Neuron (in vitro differentiated cells): ENCODE data around the gene RNF141.

Experiments used
- H2AFZ ChIP-seq: one replicate; pipeline ENCODE4 v1.6.1; 2013; ENCODE audit warnings: low read depth, mild to moderate bottlenecking, inconsistent platforms, low read length, moderate library complexity
- H3K27me3 ChIP-seq: one replicate; pipeline ENCODE4 v1.6.1; 2013; ENCODE audit warnings: low read length; ENCODE audit not compliant: insufficient read depth
- H3K36me3 ChIP-seq: one replicate; pipeline ENCODE4 v1.6.1; 2013; ENCODE audit warnings: low read length; ENCODE audit not compliant: insufficient read depth
- H3K4me1 ChIP-seq: one replicate; pipeline ENCODE4 v1.6.1; 2013; ENCODE audit warnings: low read length; ENCODE audit not compliant: insufficient read depth
- H3K4me3 ChIP-seq: 2 replicates; pipeline ENCODE4 v1.5.1; 2013; ENCODE audit warnings: mild to moderate bottlenecking, low read length, moderate library complexity
- H3K9me3 ChIP-seq: one replicate; pipeline ENCODE4 v1.6.1; 2013; ENCODE audit warnings: low read length

Gene RNF141

GRCh38 chr11:10486161-10486840, 54.7 kb downstream of the RNF141 start:
- Histone ChIP-seq H3K9me3 (no peaks in the 10 kb centered on the region), H3K4me3 (no peak overlapping the region), H3K4me1 (peaks cover 11% of the 10 kb centered on the region), H2AFZ (no peak overlapping the region), H3K27me3 (no peaks in the 10 kb centered on the region), H3K36me3 (no peaks in the 10 kb centered on the region)

DNA sequence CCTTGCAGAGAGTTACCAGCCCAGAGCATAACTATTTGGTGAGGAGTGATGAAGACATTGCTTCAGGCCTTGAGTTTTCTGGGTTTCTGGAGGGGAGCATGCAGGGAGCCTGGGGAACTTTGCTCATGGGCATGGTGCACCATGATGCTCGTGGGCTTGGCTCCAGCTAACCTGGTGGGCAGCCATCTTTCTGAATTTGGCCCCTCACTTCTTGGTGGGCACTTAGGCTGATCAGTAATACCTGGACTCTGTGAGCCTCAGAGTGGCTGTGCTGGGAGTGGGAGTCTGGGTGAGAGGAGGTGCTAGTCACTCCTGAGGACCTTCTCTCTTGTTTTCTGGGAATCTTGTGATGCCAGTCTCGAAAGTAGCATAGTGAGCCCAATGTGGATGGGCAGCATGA, 55.3 kb downstream of the RNF141 start:
- Histone ChIP-seq H2AFZ (no peak overlapping the region), H3K27me3 (no peaks in the 10 kb centered on the region), H3K4me3 (no peak overlapping the region), H3K9me3 (no peaks in the 10 kb centered on the region), H3K4me1 (peaks cover 5% of the 10 kb centered on the region), H3K36me3 (no peaks in the 10 kb centered on the region)

GRCh38 chr11:10484461-10485180, 56.4 kb downstream of the RNF141 start:
- no peaks in the 10 kb centered on the region for H3K9me3 ChIP-seq
- no peaks in the 10 kb centered on the region for H3K27me3 ChIP-seq
- no peak overlapping the region for H3K4me3 ChIP-seq
- H3K36me3 ChIP-seq: no peaks in the 10 kb centered on the region
- no peak overlapping the region for H2AFZ ChIP-seq
- H3K4me1 ChIP-seq: no peaks in the 10 kb centered on the region

- Histone ChIP-seq H3K36me3 (no peaks in the 10 kb centered on the region), H3K27me3 (no peaks in the 10 kb centered on the region), H2AFZ (no peak overlapping the region), H3K4me3 (no peak overlapping the region), H3K4me1 (no peaks in the 10 kb centered on the region), H3K9me3 (no peaks in the 10 kb centered on the region)
Measured at GRCh38 chr11:10483584-10483983, 57.4 kb downstream of the RNF141 start.

DNA sequence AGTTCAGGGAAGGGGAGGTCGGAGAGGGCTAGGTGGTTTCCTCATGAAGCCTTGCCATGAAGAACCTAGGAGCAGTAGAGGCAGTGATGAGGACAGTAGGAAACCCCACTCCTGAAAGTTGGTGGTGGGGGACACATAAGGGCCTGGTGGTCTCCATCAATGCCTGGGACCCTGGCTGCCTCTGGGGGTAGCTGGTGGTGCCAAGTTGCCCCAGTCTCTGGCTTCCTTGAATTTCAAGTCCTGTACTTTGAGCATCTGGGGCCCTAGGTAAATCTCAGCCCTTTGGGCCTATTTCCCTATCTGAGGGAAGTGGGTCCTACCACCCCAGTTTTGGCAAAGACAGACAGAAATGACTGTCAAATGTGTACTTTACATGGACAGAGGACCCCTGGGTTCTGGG, 57.8 kb downstream of the RNF141 start:
- Histone ChIP-seq H3K4me3 (no peak overlapping the region), H3K9me3 (no peaks in the 10 kb centered on the region), H2AFZ (no peak overlapping the region), H3K36me3 (no peaks in the 10 kb centered on the region), H3K4me1 (no peaks in the 10 kb centered on the region), H3K27me3 (no peaks in the 10 kb centered on the region)

DNA sequence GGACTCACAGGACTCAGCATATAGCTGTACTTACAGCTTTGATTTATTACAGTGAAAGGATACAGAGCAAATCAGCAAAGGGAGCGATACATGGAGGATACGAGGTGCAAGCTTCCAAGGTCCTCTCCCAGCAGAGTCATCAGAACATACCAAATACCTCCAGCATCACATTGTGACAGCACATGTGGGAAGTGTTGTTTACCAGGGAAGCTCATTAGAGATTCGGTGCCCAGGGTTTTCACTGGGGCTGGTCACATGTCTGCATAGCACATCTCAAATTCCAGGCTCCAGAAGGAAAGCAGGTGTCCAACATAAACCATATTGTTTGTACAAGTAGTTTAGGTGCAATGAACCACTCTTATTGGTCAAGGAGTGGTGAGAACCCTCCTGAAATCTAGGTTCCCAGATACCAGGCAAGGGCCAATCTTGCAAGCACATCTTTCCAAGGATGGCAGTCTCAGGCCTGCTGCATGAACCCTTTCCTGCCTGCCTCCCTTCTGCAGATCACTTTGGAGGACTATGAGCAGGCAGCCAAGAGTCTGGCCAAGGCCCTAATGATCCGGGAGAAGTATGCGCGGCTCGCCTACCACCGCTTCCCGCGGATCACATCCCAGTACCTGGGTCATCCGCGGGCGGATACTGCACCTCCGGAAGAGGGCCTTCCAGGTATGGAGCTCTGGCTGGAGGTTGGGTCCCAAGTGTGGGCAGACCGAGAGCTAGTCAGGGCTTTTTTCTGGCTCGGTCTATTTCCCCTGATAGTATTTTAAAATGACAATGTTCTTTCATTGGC, 59.2 kb downstream of the RNF141 start:
- H2AFZ ChIP-seq: no peak overlapping the region
- H3K4me3 ChIP-seq: no peak overlapping the region
- no peaks in the 10 kb centered on the region for H3K9me3 ChIP-seq
- no peaks in the 10 kb centered on the region for H3K36me3 ChIP-seq
- no peaks in the 10 kb centered on the region for H3K4me1 ChIP-seq
- H3K27me3 ChIP-seq: no peaks in the 10 kb centered on the region

GRCh38 chr11:10480760-10481159, 60.2 kb downstream of the RNF141 start:
- Histone ChIP-seq H3K9me3 (no peaks in the 10 kb centered on the region), H3K4me1 (no peaks in the 10 kb centered on the region), H2AFZ (no peak overlapping the region), H3K4me3 (no peak overlapping the region), H3K36me3 (no peaks in the 10 kb centered on the region), H3K27me3 (no peaks in the 10 kb centered on the region)

GRCh38 chr11:10480026-10480425, 61.0 kb downstream of the RNF141 start:
- H3K9me3 ChIP-seq: no peaks in the 10 kb centered on the region
- H3K36me3 ChIP-seq: no peaks in the 10 kb centered on the region
- H3K4me3 ChIP-seq: no peak overlapping the region
- H2AFZ ChIP-seq: no peak overlapping the region
- H3K27me3 ChIP-seq: no peaks in the 10 kb centered on the region
- H3K4me1 ChIP-seq: no peaks in the 10 kb centered on the region

- H2AFZ ChIP-seq: no peak overlapping the region
- H3K27me3 ChIP-seq: no peaks in the 10 kb centered on the region
- no peaks in the 10 kb centered on the region for H3K4me1 ChIP-seq
- no peaks in the 10 kb centered on the region for H3K9me3 ChIP-seq
- H3K4me3 ChIP-seq: no peak overlapping the region
- H3K36me3 ChIP-seq: no peaks in the 10 kb centered on the region
Measured at GRCh38 chr11:10478574-10479550, 62.1 kb downstream of the RNF141 start.

DNA sequence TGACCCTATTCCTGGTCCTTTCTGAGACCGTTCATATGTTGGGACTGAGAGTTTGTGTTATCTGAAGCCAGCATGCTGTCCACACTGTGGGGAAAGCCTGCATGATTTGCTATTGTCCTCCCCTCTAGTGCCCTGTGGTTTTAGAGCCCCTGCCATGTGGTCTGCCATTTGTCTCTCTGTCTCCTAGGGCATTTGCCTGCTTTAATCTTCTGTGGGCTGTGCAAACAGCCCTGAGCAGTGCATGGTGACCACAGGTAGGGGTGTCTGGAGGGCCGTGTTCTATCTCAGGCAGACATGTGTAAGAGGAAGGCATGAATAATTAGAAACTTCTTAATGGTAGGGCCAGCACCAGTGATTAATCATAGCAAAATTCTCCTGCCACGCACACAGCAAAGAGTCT, 62.9 kb downstream of the RNF141 start:
- no peak overlapping the region for H2AFZ ChIP-seq
- no peaks in the 10 kb centered on the region for H3K9me3 ChIP-seq
- H3K27me3 ChIP-seq: no peaks in the 10 kb centered on the region
- H3K36me3 ChIP-seq: no peaks in the 10 kb centered on the region
- H3K4me3 ChIP-seq: no peak overlapping the region
- H3K4me1 ChIP-seq: no peaks in the 10 kb centered on the region

- H3K27me3 ChIP-seq: no peaks in the 10 kb centered on the region
- H3K36me3 ChIP-seq: no peaks in the 10 kb centered on the region
- H3K9me3 ChIP-seq: no peaks in the 10 kb centered on the region
- H3K4me1 ChIP-seq: no peaks in the 10 kb centered on the region
- no peak overlapping the region for H2AFZ ChIP-seq
- no peak overlapping the region for H3K4me3 ChIP-seq
Measured at GRCh38 chr11:10477690-10478046, 63.3 kb downstream of the RNF141 start.

DNA sequence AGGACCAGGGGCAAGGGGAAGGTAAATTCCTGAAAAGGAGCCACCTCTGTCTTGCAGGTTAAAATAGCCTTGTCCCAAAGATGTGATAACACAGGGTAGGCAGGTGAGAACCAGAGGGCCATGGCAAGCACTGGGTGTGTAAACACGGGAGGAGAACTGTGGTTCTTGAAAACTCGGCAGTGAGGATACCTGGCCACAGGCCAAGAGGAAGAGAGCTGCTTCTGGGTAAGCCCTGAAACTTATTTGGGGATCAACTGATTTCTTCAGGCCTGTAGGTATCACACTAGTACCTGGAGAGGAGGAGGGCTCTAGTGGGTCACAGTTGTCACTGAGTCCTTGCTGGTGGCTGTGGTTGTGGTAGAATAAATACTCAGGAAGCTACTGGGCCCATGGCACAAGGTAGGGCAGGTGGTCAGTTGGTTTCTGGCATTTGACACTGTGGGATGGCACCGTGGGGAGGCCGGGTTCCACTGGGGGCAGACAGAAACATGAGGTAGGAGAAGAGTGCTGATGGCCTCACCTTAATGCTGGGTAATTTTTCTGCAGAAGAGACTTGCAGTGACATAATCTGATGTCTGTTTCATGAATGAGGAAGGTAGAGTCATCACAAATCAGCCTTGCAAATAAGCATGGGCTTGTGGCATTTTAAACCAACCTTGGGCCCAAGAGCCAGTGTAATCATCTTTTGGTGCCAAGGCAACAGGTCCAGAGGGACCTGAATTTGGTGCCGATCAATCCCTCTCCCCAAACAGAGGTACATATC, 63.9 kb downstream of the RNF141 start:
- no peak overlapping the region for H3K4me3 ChIP-seq

More for the DNA sequence above, 63.9 kb downstream of the RNF141 start:
- Histone ChIP-seq H3K9me3 (no peaks in the 10 kb centered on the region), H2AFZ (no peak overlapping the region), H3K4me1 (no peaks in the 10 kb centered on the region), H3K36me3 (no peaks in the 10 kb centered on the region), H3K27me3 (no peaks in the 10 kb centered on the region)
